HepG2 (cell line): ENCODE data around the gene KCND3. TPM values are rescaled to one million over a fixed set of nuclear protein-coding genes. Genes with fewer than 3 reads are reported as not detected.

Experiments used
- ATAC-seq: fragments of 200-7000 bp; cut with Tn5 transposase; 3 replicates; pipeline ENCODE4 v1.9.1; 2020; ENCODE audit warnings: mild to moderate bottlenecking, moderate library complexity
- BruUV-seq: library from RNA; stranded (reverse); fragments of 400-500 nt; replicated peaks from 2 replicates; lab custom pipeline; 2021; lab: Mats Ljungman, UMichigan
- CTCF ChIA-PET: fragments of 300-600 bp; formaldehyde crosslinking; extraction: SDS; loops from one replicate; lab custom pipeline; 2021; ENCODE audit warnings: low total read pairs, inconsistent platforms, low intra/inter-chr PET ratio; lab: Yijun Ruan, JAX
- POLR2A ChIA-PET: fragments of 350-600 bp; sonication (Branson Sonifier 250); formaldehyde crosslinking; loops from one replicate; lab custom pipeline; 2020; ENCODE audit warnings: antibody characterized with exemption, inconsistent platforms; lab: Yijun Ruan, JAX
- DNase-seq: peaks from one replicate; pipeline ENCODE4 v3.0.0-alpha.2; 2015; ENCODE audit warnings: low spot score
- FAIRE-seq: peaks from 3 replicates; lab custom pipeline; 2011; peaks lifted over from hg19 to GRCh38; lab: Jason Lieb, UNC
- H2AFZ ChIP-seq: one replicate; pipeline ENCODE4 v1.6.1; 2011; ENCODE audit warnings: low read length, inconsistent platforms
- H3K27ac ChIP-seq: fragments of 300-600 bp; 3 replicates; pipeline ENCODE4 v1.8.0; 2011; ENCODE audit warnings: mixed run types, mild to moderate bottlenecking, mixed read lengths, low read length, inconsistent platforms; ENCODE audit not compliant: insufficient read depth; ENCODE audit errors: extremely low read length
- H3K27me3 ChIP-seq, 2 experiments: fragments of 200-600 bp in 1 of 2; 2 replicates in 1 of 2; 3 replicates in 1 of 2; pipeline versions ENCODE4 v1.6.0 to v1.8.0; 2011; ENCODE audit warnings: low read length in 2 of 2, mild to moderate bottlenecking in 2 of 2, moderate library complexity in 2 of 2, inconsistent platforms in 1 of 2; ENCODE audit not compliant: insufficient read depth in 2 of 2, control insufficient read depth in 1 of 2
- H3K36me3 ChIP-seq, 2 experiments: fragments of 200-600 bp in 1 of 2; replicated peaks in 1 of 2; 2 replicates in 1 of 2; 3 replicates in 1 of 2; pipeline versions ENCODE4 v1.5.1 to v1.8.0; 2011; ENCODE audit warnings: low read length in 2 of 2, inconsistent platforms in 1 of 2; ENCODE audit not compliant: insufficient read depth in 2 of 2, control insufficient read depth in 1 of 2
- H3K4me1 ChIP-seq: 2 replicates; pipeline ENCODE4 v1.5.1; 2012; ENCODE audit warnings: low read length, inconsistent platforms; ENCODE audit not compliant: insufficient read depth
- H3K4me2 ChIP-seq: 2 replicates; pipeline ENCODE4 v1.6.0; 2011; ENCODE audit warnings: low read depth, low read length, inconsistent platforms
- H3K4me3 ChIP-seq, 3 experiments: fragments of 200-600 bp in 1 of 3; sonication (generic), shearing (Covaris generic) in 1 of 3; replicated peaks in 1 of 3; 2 replicates each; pipeline ENCODE4 v1.5.1; 2011 to 2016; ENCODE audit warnings: low read length in 3 of 3, inconsistent platforms in 2 of 3, low read depth in 2 of 3, mild to moderate bottlenecking in 2 of 3, control low read depth in 1 of 3, mixed read lengths in 1 of 3; ENCODE audit not compliant: insufficient read depth in 1 of 3
- H3K79me2 ChIP-seq: one replicate; pipeline ENCODE4 v1.6.1; 2011; ENCODE audit warnings: low read length, inconsistent platforms; ENCODE audit not compliant: insufficient read depth
- H3K9ac ChIP-seq: 2 replicates; pipeline ENCODE4 v1.6.0; 2011; ENCODE audit warnings: mild to moderate bottlenecking, low read depth, low read length, inconsistent platforms; ENCODE audit not compliant: insufficient read depth
- H3K9me3 ChIP-seq: 2 replicates; pipeline ENCODE4 v1.5.1; 2012; ENCODE audit warnings: mild to moderate bottlenecking, low read length
- H4K20me1 ChIP-seq: 2 replicates; pipeline ENCODE4 v1.6.0; 2011; ENCODE audit warnings: inconsistent platforms, mild to moderate bottlenecking, low read length, moderate library complexity; ENCODE audit not compliant: insufficient read depth
- ATF1 ChIP-seq: IDR thresholded peaks from 2 replicates; pipeline ENCODE4 v1.6.1; 2016; ENCODE audit warnings: mild to moderate bottlenecking, control low read depth
- MIER3 ChIP-seq: IDR thresholded peaks from 2 replicates; pipeline ENCODE4 v1.6.1; 2016; ENCODE audit warnings: missing compliant biosample characterization, borderline replicate concordance
- NAIF1 ChIP-seq: sonication (generic); formaldehyde crosslinking; IDR thresholded peaks from 2 replicates; pipeline ENCODE4 v1.5.0; 2020; ENCODE audit warnings: mild to moderate bottlenecking, missing genetic modification reagents, borderline replicate concordance
- NFE2L2 ChIP-seq: fragments of 150-350 bp; IDR thresholded peaks from 2 replicates; pipeline ENCODE4 v1.6.1; 2014; ENCODE audit warnings: low read length
- SNAPC5 ChIP-seq: sonication (generic); formaldehyde crosslinking; IDR thresholded peaks from 2 replicates; pipeline ENCODE4 v1.8.1; 2023; ENCODE audit warnings: mild to moderate bottlenecking, missing genetic modification reagents, borderline replicate concordance
- ZBTB3 ChIP-seq: sonication (generic); formaldehyde crosslinking; IDR thresholded peaks from 2 replicates; pipeline ENCODE4 v1.4.0; 2020; ENCODE audit warnings: low read depth, mild to moderate bottlenecking, moderate library complexity, missing genetic modification reagents, borderline replicate concordance
- ZKSCAN1 ChIP-seq: fragments of 150-350 bp; IDR thresholded peaks from 2 replicates; pipeline ENCODE4 v1.6.1; 2014; ENCODE audit warnings: low read length
- ZNF160 ChIP-seq: sonication (generic); formaldehyde crosslinking; IDR thresholded peaks from 2 replicates; pipeline ENCODE4 v1.8.0; 2022; ENCODE audit warnings: mild to moderate bottlenecking, inconsistent platforms, missing genetic modification reagents
- ZSCAN31 ChIP-seq: sonication (generic); formaldehyde crosslinking; IDR thresholded peaks from 2 replicates; pipeline ENCODE4 v1.5.0; 2020; ENCODE audit warnings: low read depth, mild to moderate bottlenecking, missing genetic modification reagents
- ZSCAN5A ChIP-seq: sonication (generic); formaldehyde crosslinking; IDR thresholded peaks from 2 replicates; pipeline ENCODE4 v1.8.0; 2022; ENCODE audit warnings: mild to moderate bottlenecking, missing genetic modification reagents, borderline replicate concordance
- WGBS: methylation state at CpG from one replicate; pipeline ENCODE4 v1.1.6; 2017; ENCODE audit warnings: low lambda C conversion rate; 5-methylcytosine and 5-hydroxymethylcytosine counted together
- in situ Hi-C: cut with HindIII; loops from 2 replicates; pipeline ENCODE4 v1.10.0; 2017; ENCODE audit warnings: low pct_unique_long_range_greater_than_20kb; ENCODE audit not compliant: extremely low pct_ligation_motif_present
- intact Hi-C: fragments of 100-400 bp; cut with micrococcal nuclease; formaldehyde crosslinking; loops from one replicate; pipeline ENCODE4 v1.10.0; 2022; ENCODE audit not compliant: unreplicated experiment
- polyA plus RNA-seq, 8 experiments: library from polyadenylated mRNA; depleted of rRNA in 3 of 8; stranded (reverse) in 7 of 8; unstranded in 1 of 8; fragments of >200 nt; fragmentation: Illumina TruSeq in 4 of 8; extraction: Trizol in 4 of 8; gene quantifications; 2 replicates each; pipeline versions ENCODE4 v1.2.1 to v1.2.3, GENCODE V29; 2011 to 2016; ENCODE audit warnings: low read depth in 4 of 8, missing spikeins in 1 of 8, mixed read lengths in 1 of 8; ENCODE audit not compliant: insufficient read depth in 1 of 8
- total RNA-seq, 5 experiments: library from RNA; depleted of rRNA; stranded (reverse); fragments of >200 nt; fragmentation: Illumina TruSeq; extraction: Trizol; gene quantifications; 2 replicates each; pipeline ENCODE4 v1.2.3, GENCODE V29; 2016; ENCODE audit warnings: low read depth in 1 of 5

The KCND3 gene
- total and polyA plus RNA-seq, 2 of the 13 experiments (the other 11 are each of a cell fraction or from before 2014, with no cell fraction given) = 0.04 TPM; not detected in 1

GRCh38 chr1:111888740-111889376, 100.6 kb downstream of the KCND3 start (continued):
- TF ChIP-seq ATF1 (CRISPR knock-in tag) = no peak

GRCh38 chr1:111887875-111888274, 101.6 kb downstream of the KCND3 start:
- H3K79me2 ChIP-seq = no peaks in the 10 kb centered on the region
- H3K36me3 ChIP-seq = no peaks in the 10 kb centered on the region
- H3K9me3 ChIP-seq = no peaks in the 10 kb centered on the region
- 0% methylated on average over 1 of the region's 1 CpG for WGBS
- no peak overlapping the region for H3K9ac ChIP-seq
- DNase-seq (no peak), ATAC-seq (no peak; the same call in 2 of the 3 replicates), FAIRE-seq (no peak)
- H3K27ac ChIP-seq = no peak overlapping the region
- in situ Hi-C loops (no loop called here), intact Hi-C loops (no loop called here)
- H3K27me3 ChIP-seq = peaks cover 0 to under 1% of the 10 kb centered on the region in 2 experiments; a peak in 1 of 5 replicates
- peaks cover 2% of the 10 kb centered on the region; the same call in 1 of the 2 replicates for H4K20me1 ChIP-seq
- no peak overlapping the region for H3K4me2 ChIP-seq
- ChIA-PET POLR2A (no interaction called here), CTCF (no interaction called here)
- H3K4me3 ChIP-seq = no peak overlapping the region
- no peak overlapping the region for H2AFZ ChIP-seq
- no peak for TF ChIP-seq ZKSCAN1
- TF ChIP-seq SNAPC5 (CRISPR knock-in tag) = no peak
- no peak for TF ChIP-seq ZBTB3 (CRISPR knock-in tag)
- no peak for TF ChIP-seq ZNF160
- no peak for TF ChIP-seq ZSCAN31 (CRISPR knock-in tag)
- no peak for TF ChIP-seq NFE2L2
- no peak for TF ChIP-seq ZSCAN5A (CRISPR knock-in tag)
- TF ChIP-seq NAIF1 (CRISPR knock-in tag) = no peak
- no peak for TF ChIP-seq MIER3 (CRISPR knock-in tag)
- H3K4me1 ChIP-seq = peaks cover 10% of the 10 kb centered on the region; the same call in 1 of the 2 replicates
- BruUV-seq = no TSS peak
